HG02981 (cell line): Measurements from ENCODE around the gene C8B.

ENCODE experiments used
- ATAC-seq: cut with Tn5 transposase; IDR thresholded peaks from one replicate; pipeline ENCODE4 v1.9.1; 2021; ENCODE audit warnings: mild to moderate bottlenecking, moderate library complexity; ENCODE audit not compliant: unreplicated experiment

Gene C8B

DNA sequence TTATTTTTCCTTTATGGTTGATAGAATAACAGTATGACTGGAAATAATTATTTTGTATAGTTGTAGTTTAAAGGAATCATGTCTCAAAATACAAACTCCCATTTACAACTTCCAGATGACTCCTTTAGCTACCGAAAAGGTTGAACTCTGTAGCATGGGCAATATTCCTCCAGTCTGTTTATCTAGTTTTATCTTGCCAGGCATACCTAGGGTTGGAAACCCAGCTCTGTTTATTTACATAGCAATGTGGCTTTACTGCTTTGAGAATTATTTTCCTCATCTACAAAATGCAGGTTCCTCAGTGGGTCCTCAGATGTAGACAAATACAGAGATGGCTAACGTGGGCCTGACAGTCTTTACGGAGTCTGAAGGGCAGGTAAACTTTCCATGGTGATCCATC is 60.1 kb downstream of the C8B start:
- no peak for ATAC-seq

DNA sequence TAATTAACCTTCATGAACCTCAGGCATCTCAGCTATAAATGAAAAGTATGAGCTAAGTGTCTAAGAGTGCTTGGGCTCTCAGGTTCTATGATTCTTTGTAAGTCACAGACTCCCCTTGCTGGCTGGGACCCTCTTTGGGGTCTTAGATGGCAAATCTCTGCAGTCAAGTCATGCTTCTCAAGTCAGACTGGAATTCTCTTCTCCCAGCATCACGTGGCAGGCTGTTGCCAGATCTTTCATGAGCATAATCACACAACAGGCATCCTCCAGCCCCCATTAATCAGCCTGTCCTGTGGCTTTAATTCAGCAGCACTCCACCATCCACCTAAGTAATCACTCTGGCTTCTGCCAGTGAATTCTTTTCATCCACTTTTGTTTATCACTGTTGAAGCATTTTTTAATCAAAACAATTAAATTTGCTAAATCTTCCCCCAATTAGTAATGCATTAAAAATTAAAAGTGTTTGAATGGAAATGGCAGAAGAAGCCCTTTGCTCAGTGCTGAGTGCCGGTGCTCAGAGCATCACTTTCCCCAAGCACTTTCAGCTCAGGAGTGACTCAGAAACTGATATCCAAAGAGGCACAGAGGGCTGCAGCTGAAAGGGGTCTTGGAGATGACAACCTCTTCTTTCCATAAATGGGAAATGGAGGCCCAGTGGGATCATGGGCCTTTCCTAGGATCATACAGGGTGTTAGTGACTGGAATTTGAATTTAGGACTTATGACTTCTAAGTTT is 61.0 kb downstream of the C8B start:
- ATAC-seq, result no peak

DNA sequence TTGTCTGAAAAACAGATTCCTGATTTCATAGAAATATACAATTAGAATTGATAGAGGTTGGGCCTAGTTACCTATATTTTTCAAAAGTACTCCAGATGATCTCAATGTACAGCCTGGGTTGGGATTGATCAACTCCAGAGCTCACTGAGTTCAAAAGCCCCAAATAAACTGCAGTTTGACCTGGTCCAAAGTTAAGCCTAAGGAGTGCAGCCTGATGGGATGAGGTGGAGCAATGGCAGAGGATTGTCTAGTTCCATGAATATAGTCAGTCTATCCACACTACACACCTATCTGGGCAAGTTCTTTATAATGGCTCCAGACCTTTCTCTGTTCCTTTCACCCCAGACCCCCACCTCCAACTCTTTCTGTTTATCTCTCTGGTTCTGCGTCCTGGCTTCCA is 62.0 kb downstream of the C8B start:
- no peak for ATAC-seq

DNA sequence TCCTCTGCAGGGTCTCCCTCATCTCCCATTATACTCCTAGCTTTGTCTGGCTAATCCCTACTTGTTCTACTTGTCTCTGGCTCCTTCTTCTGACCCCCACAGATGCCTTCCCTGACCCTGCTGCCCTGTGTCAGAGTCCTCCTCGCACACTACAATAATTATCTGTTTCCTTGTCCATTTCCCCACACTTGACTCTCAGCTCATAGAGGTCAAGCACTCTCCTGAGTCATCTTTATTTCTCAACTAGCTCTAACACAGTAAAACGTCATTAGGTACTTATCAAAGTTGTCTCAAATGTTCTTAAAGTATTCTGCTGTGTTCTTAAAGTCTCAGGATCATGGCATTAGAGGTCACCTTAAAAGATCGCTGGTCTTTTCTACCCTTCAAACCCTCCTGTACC is 64.1 kb downstream of the C8B start:
- ATAC-seq, result no peak

DNA sequence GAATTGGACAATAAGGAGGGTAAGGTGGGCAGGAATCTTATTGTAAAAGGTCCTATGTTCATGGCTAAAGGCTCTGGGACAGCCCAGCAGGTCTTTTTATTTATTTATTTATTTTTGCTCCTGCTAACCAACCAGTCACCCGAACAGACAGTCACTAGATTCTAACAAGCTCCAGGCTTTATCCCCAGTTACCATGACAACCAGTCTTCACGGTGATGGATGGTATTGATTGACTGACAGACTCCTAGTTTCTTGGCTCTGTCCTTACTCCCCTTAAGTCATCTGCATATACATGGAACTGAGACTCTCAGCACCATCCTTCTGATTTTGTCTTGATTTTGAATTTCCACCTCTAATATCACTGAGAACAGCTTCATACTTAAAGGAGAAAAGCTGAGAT is 66.9 kb downstream of the C8B start:
- ATAC-seq, result no peak

DNA sequence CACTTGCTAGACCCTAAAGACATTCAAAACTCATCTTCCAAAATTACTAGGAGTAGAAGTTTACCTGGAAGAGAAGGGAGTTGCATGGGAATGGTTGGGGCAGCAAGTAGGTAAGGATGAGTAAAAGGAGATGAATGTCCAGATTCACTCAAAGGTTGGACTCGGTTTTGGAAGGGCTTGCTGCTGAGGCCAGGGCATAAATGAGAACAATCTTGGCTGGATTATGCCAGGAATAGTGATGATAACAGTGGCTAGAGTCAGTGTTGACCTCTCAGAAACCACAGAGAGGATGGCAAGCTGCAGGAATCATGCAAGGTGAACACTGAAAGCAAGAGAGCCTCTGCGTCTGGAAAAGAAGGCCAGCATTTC is 67.8 kb downstream of the C8B start:
- no peak for ATAC-seq

DNA sequence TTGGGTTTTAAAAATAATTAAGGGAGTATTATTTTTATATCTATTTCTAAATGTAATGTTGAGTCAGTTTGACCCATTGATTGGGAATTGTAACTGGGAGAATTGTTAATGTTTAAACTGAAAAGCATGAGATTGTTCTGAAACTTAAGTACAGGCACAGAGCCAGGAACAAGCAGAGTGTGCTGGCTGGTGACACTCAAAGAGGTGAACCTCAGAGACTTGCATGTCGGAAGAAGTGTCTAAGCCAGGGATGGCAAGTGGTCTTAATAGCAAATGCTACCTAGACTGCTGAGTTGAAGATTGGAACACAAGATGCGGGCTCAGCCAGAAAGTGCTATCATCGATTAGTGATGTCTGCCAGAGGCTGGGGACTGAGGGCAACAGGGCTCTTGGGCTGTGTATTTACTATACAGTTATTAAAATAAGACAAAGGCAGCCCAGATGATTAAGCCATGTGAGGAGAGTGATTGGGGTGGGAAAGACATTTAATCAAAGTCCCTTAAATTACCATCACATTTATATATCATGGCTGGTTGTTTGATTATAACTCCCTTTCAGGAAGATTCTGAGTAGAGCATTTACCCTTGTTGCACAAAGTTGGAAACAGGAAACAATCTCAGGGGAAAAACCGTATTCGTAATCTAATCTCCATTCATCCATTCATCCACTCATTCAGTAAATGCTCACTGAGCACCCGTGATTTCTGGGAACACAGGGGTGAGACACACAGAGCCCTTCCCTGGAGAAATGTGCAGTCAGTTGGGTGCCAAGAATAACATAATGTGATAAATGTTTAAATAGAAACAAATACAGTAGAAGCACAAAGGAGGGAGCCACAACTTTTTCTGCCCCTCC is 68.4 kb downstream of the C8B start:
- ATAC-seq, result no peak

DNA sequence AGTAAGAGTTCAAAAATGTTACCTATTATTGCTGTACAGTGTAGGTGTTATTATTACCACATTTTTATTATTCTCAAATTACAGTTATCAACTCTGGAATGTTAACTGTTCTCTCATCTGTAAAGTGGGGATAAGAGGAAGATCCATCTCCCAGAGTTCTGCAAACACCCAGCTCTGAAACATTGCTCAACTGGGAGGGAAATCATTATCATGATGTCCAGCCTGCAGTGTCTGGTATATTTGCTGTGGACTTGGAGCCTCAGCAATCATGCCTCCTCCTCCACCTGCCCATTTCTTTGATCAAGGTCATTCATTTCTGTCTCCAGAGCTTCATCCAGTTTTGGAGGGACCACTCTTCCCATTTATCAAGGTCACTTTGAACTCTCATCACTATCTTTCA is 71.8 kb downstream of the C8B start:
- ATAC-seq, result no peak

DNA sequence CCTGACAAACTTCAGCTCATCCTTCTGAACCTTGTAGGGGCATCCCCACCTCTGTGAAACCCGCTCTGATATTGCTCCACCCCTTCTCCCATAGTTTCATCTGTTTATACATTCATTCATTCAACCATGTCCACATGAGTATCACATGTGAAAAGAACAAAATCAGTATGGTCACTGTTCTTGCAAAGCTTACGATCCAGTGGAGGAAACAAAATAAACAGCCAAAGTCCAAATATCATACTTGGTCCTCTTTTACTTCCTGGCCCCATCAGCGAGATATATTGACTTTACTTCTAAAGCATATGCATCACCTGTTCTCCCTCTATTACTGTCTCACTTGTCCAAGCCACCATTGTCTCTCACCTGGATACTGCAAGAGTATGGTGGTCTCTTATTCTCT is 75.6 kb downstream of the C8B start:
- no peak for ATAC-seq

DNA sequence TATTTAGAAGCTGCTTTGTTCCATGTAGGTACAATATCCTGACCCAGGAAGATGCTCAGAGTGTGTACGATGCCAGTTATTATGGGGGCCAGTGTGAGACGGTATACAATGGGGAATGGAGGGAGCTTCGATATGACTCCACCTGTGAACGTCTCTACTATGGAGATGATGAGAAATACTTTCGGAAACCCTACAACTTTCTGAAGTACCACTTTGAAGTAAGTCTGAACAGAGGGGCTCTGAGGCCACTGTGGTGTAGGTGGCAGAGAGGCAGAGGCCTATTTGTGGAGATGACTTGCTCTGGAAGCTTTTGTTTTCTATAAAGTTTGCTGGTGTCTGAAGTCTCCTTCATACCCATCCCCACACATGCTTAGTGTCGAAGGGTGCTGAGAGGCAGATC is 84.4 kb downstream of the C8B start:
- ATAC-seq, result no peak

DNA sequence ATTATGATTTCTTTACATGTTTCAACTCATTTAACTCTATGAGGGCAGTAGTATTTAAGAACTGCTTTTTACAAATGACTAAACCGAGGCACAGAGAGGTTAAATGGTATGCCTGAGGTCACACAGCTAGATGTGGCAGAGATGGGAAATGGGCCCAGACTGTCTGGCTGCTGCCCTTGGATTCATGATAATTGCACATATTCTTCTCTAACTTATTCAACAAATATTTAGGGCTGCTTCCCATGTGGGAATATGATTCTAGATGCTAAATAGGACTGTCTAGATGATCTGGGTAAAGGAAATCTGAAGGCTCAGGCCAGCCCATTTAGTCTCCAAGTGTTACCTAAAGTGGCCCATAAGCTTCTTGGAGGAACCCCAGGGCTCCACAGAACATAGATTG is 85.0 kb downstream of the C8B start:
- no peak for ATAC-seq
